Nasal cavity respiratory epithelium epithelial cell of viscerocranial mucosa (primary cell): ENCODE measurements around the gene SLC8A3. TPM values are rescaled to one million over a fixed set of nuclear protein-coding genes. Genes with fewer than 3 reads are reported as not detected.

Experiments used
- total RNA-seq: library from RNA; depleted of rRNA; stranded (reverse); fragments of >200 nt; gene quantifications from 2 replicates; pipeline ENCODE4 v1.2.3, GENCODE V29; 2014

The SLC8A3 gene
- not detected in 2 replicates for total RNA-seq

GRCh38 chr14:70188659-70189455, at the start of gene SLC8A3:
Gene SLC8A3, minus strand, starts transcription at chr14:70188951. Its CDS starts 20,529 bp downstream, at chr14:70168422.

Other genes starting within 250 kb of the SLC8A3 start
- gene COX16, start 170.7 kb upstream of the SLC8A3 start, total RNA-seq: 21.2 and 21.5 TPM in 2 replicates
- 9.9 and 23.6 TPM in 2 replicates for gene SYNJ2BP, start 228.1 kb upstream of the SLC8A3 start, total RNA-seq